Activated CD4-positive, alpha-beta T cell treated with anti-CD3 and anti-CD28 coated beads, Interleukin-2, Interleukin-6, amounts not matched to agents 100 ng/mL and 50 ng/mL, durations not matched to agents 16 hours and 8 hours (primary cell): Measurements from ENCODE around the gene CTXND1.
A peak's percentile ranks its signal among the peaks of the same experiment; 100 is the strongest.

Source experiments
- DNase-seq: peaks from one replicate; pipeline ENCODE4 v3.0.0-alpha.2; 2020

CTXND1 gene

GRCh38 chr15:80180468-80180867 is 71.5 kb downstream of the CTXND1 start:
- DNase-seq = no peak

GRCh38 chr15:80179935-80180334 is 72.1 kb downstream of the CTXND1 start:
- no peak for DNase-seq

GRCh38 chr15:80179025-80179759 is 72.8 kb downstream of the CTXND1 start:
- DNase-seq = no peak

- no peak for DNase-seq
These were observed 74.9 kb downstream of the CTXND1 start for GRCh38 chr15:80177156-80177555.

GRCh38 chr15:80176443-80176842 is 75.6 kb downstream of the CTXND1 start:
- no peak for DNase-seq

- no peak for DNase-seq
These were observed 76.6 kb downstream of the CTXND1 start for GRCh38 chr15:80175436-80175835.

GRCh38 chr15:80174017-80174746 is 77.8 kb downstream of the CTXND1 start:
- no peak for DNase-seq

GRCh38 chr15:80173022-80173759 is 78.8 kb downstream of the CTXND1 start:
- DNase-seq = peak; percentile 81

- DNase-seq = no peak
These were observed 79.6 kb downstream of the CTXND1 start for GRCh38 chr15:80172401-80172800.

GRCh38 chr15:80171787-80172186 is 80.2 kb downstream of the CTXND1 start:
- no peak for DNase-seq

GRCh38 chr15:80170596-80170995 is 81.4 kb downstream of the CTXND1 start:
- DNase-seq = no peak

- no peak for DNase-seq
These were observed 82.2 kb downstream of the CTXND1 start for GRCh38 chr15:80169768-80170357.

GRCh38 chr15:80168421-80168820 is 83.6 kb downstream of the CTXND1 start:
- no peak for DNase-seq

GRCh38 chr15:80167936-80168335 is 84.1 kb downstream of the CTXND1 start:
- DNase-seq = no peak

GRCh38 chr15:80163897-80164296 is 88.1 kb downstream of the CTXND1 start:
- DNase-seq = no peak

- no peak for DNase-seq
These were observed 88.8 kb downstream of the CTXND1 start for GRCh38 chr15:80163217-80163616.

GRCh38 chr15:80162059-80162554 is 89.9 kb downstream of the CTXND1 start:
- no peak for DNase-seq

- no peak for DNase-seq
These were observed 90.5 kb downstream of the CTXND1 start for GRCh38 chr15:80161468-80162016.

- peak; percentile 87 for DNase-seq
These were observed 91.3 kb downstream of the CTXND1 start for GRCh38 chr15:80160570-80161156.

- peak; percentile 60 for DNase-seq
These were observed 92.0 kb downstream of the CTXND1 start for GRCh38 chr15:80159811-80160569.

GRCh38 chr15:80159301-80159700 is 92.7 kb downstream of the CTXND1 start:
- no peak for DNase-seq

GRCh38 chr15:80157215-80157614 is 94.8 kb downstream of the CTXND1 start:
- no peak for DNase-seq
